SK-N-SH (cell line): Measurements from ENCODE around the gene CCS. TPM values are rescaled to one million over a fixed set of nuclear protein-coding genes. Genes with fewer than 3 reads are reported as not detected.

Source experiments
- CTCF ChIA-PET: fragments of 300-600, 350-600 bp; formaldehyde crosslinking; extraction: SDS; loops from one replicate; lab custom pipeline; 2021; lab: Yijun Ruan, JAX
- POLR2A ChIA-PET: fragments of 350-600 bp; sonication (Branson Sonifier 250); formaldehyde crosslinking; extraction: SDS; loops from one replicate; lab custom pipeline; 2020; ENCODE audit warnings: antibody characterized with exemption, inconsistent platforms; lab: Yijun Ruan, JAX
- DNase-seq: peaks from one replicate; pipeline ENCODE4 v3.0.0; 2012
- H2AFZ ChIP-seq: fragments of 200-600 bp; sonication (generic); 2 replicates; pipeline ENCODE4 v1.8.1; 2016; ENCODE audit warnings: antibody characterized with exemption, mild to moderate bottlenecking, low read depth
- H3F3A ChIP-seq: fragments of 200-600 bp; sonication (generic); replicated peaks from 2 replicates; pipeline ENCODE3; 2016; ENCODE audit warnings: antibody characterized with exemption, mild to moderate bottlenecking; ENCODE audit not compliant: insufficient read depth
- H3K27ac ChIP-seq, 2 experiments: fragments of 200-500 bp in 1 of 2; fragments of 200-600 bp in 1 of 2; sonication (Bioruptor generic) in 1 of 2; sonication (generic), shearing (Covaris generic) in 1 of 2; 2 replicates each; pipeline versions ENCODE4 v1.5.1 to v1.6.1; 2014 to 2016; ENCODE audit warnings: low read depth in 2 of 2, inconsistent platforms in 1 of 2, low read length in 1 of 2, mild to moderate bottlenecking in 1 of 2, mixed read lengths in 1 of 2
- H3K27me3 ChIP-seq: fragments of 200-600 bp; sonication (generic), shearing (Covaris generic); 2 replicates; pipeline ENCODE4 v1.6.1; 2016; ENCODE audit warnings: mixed run types; ENCODE audit not compliant: insufficient read depth
- H3K36me3 ChIP-seq, 2 experiments: fragments of 200-500 bp in 1 of 2; fragments of 200-600 bp in 1 of 2; sonication (Bioruptor generic) in 1 of 2; sonication (generic) in 1 of 2; replicated peaks in 1 of 2; 2 replicates each; pipeline versions ENCODE3 to v1.5.1; 2014 to 2016; ENCODE audit warnings: low read length in 1 of 2, mild to moderate bottlenecking in 1 of 2; ENCODE audit not compliant: insufficient read depth in 2 of 2, control insufficient read depth in 1 of 2
- H3K4me1 ChIP-seq, 2 experiments: fragments of 200-500 bp in 1 of 2; fragments of 200-600 bp in 1 of 2; sonication (Bioruptor generic) in 1 of 2; sonication (generic), shearing (Covaris generic) in 1 of 2; 2 replicates each; pipeline versions ENCODE4 v1.5.1 to v1.6.1; 2014 to 2016; ENCODE audit warnings: low read depth in 1 of 2, low read length in 1 of 2, mixed run types in 1 of 2; ENCODE audit not compliant: insufficient read depth in 2 of 2, control insufficient read depth in 1 of 2
- H3K4me2 ChIP-seq: fragments of 200-600 bp; sonication (generic), shearing (Covaris generic); 2 replicates; pipeline ENCODE4 v1.6.1; 2017; ENCODE audit warnings: mixed run types
- H3K4me3 ChIP-seq, 2 experiments: fragments of 200-500 bp in 1 of 2; fragments of 200-600 bp in 1 of 2; sonication (Bioruptor generic) in 1 of 2; sonication (generic), shearing (Covaris generic) in 1 of 2; 2 replicates each; pipeline versions ENCODE4 v1.5.1 to v1.8.1; 2014 to 2016; ENCODE audit warnings: low read depth in 2 of 2, inconsistent platforms in 1 of 2, low read length in 1 of 2, mild to moderate bottlenecking in 1 of 2, mixed read lengths in 1 of 2, moderate library complexity in 1 of 2
- H3K79me2 ChIP-seq: fragments of 200-600 bp; sonication (generic); 2 replicates; pipeline ENCODE4 v1.8.1; 2017; ENCODE audit warnings: mild to moderate bottlenecking; ENCODE audit not compliant: insufficient read depth
- H3K9ac ChIP-seq: fragments of 200-600 bp; sonication (generic); 2 replicates; pipeline ENCODE4 v1.6.1; 2017; ENCODE audit warnings: mixed run types
- H3K9me2 ChIP-seq: fragments of 200-600 bp; sonication (generic); 2 replicates; pipeline ENCODE4 v1.6.1; 2017; ENCODE audit warnings: mixed run types
- H3K9me3 ChIP-seq: fragments of 200-600 bp; sonication (generic); 2 replicates; pipeline ENCODE4 v1.6.1; 2017; ENCODE audit warnings: mixed run types, mild to moderate bottlenecking, moderate library complexity
- H4K20me1 ChIP-seq: fragments of 200-600 bp; sonication (generic); 2 replicates; pipeline ENCODE4 v1.6.1; 2017; ENCODE audit warnings: mild to moderate bottlenecking, mixed run types; ENCODE audit not compliant: insufficient read depth
- CHD2 ChIP-seq: fragments of 150-350 bp; IDR thresholded peaks from 2 replicates; pipeline ENCODE4 v1.6.1; 2018; ENCODE audit warnings: low read length; ENCODE audit not compliant: partially characterized antibody
- CTCF ChIP-seq: fragments of 200-600 bp; sonication (generic); IDR thresholded peaks from 2 replicates; pipeline ENCODE4 v1.6.1; 2017; ENCODE audit warnings: antibody characterized with exemption, mild to moderate bottlenecking, moderate library complexity
- EP300 ChIP-seq, 2 experiments: IDR thresholded peaks; 2 replicates each; pipeline versions ENCODE4 v1.4.0 to v1.6.1; 2012; ENCODE audit warnings: borderline replicate concordance in 1 of 2, low read depth in 1 of 2, low read length in 1 of 2
- FOSL2 ChIP-seq: IDR thresholded peaks from 2 replicates; pipeline ENCODE4 v1.4.0; 2012; ENCODE audit warnings: low read depth, mild to moderate bottlenecking, moderate library complexity, borderline replicate concordance
- FOXJ3 ChIP-seq: sonication (generic); formaldehyde crosslinking; IDR thresholded peaks from 2 replicates; pipeline ENCODE4 v1.5.1; 2020; ENCODE audit warnings: mild to moderate bottlenecking, missing genetic modification reagents
- IRF3 ChIP-seq: fragments of 150-350 bp; IDR thresholded peaks from 2 replicates; pipeline ENCODE4 v1.6.1; 2016; ENCODE audit warnings: mild to moderate bottlenecking, low read depth, low read length
- JUND ChIP-seq: IDR thresholded peaks from 2 replicates; pipeline ENCODE4 v1.4.0; 2012
- MEF2A ChIP-seq: IDR thresholded peaks from 2 replicates; pipeline ENCODE4 v1.4.0; 2012; ENCODE audit warnings: low read depth, borderline replicate concordance
- NFIC ChIP-seq: IDR thresholded peaks from 2 replicates; pipeline ENCODE4 v1.4.0; 2012; ENCODE audit warnings: borderline replicate concordance
- PBX3 ChIP-seq: IDR thresholded peaks from 2 replicates; pipeline ENCODE4; 2012
- POLR2AphosphoS5 ChIP-seq: IDR thresholded peaks from 2 replicates; pipeline ENCODE4 v1.6.1; 2012; ENCODE audit warnings: low read depth, low read length
- RAD21 ChIP-seq: IDR thresholded peaks from 2 replicates; pipeline ENCODE4 v1.6.1; 2012; ENCODE audit warnings: mild to moderate bottlenecking, low read length
- TAF1 ChIP-seq: IDR thresholded peaks from 2 replicates; pipeline ENCODE4 v1.6.1; 2012; ENCODE audit warnings: low read depth, mild to moderate bottlenecking, low read length, moderate library complexity, borderline replicate concordance
- YY1 ChIP-seq: IDR thresholded peaks from 2 replicates; pipeline ENCODE4 v1.4.0; 2012; ENCODE audit warnings: low read depth, mild to moderate bottlenecking
- ZBTB33 ChIP-seq: IDR thresholded peaks from 2 replicates; pipeline ENCODE4 v1.4.0; 2012; ENCODE audit warnings: low read depth, borderline replicate concordance
- WGBS: methylation state at CpG from one replicate; pipeline ENCODE4 v1.1.6; 2017; ENCODE audit warnings: low lambda C conversion rate; 5-methylcytosine and 5-hydroxymethylcytosine counted together
- polyA plus RNA-seq, 3 experiments: library from polyadenylated mRNA; depleted of rRNA; stranded (reverse); fragments of >200 nt; gene quantifications; 2 replicates each; pipeline ENCODE4 v1.2.3, GENCODE V29; 2012

The CCS gene
- polyA plus RNA-seq, 1 of the 3 experiments (the other 2 are of a cell fraction): 56.1 TPM

GRCh38 chr11:66555416-66555815 lies 37.6 kb upstream of the CCS start:
- Histone ChIP-seq H3K9ac (no peak overlapping the region), H3K9me3 (no peaks in the 10 kb centered on the region), H3K4me3 (no peak overlapping the region), H3F3A (no peaks in the 10 kb centered on the region), H3K36me3 (no peaks in the 10 kb centered on the region), H4K20me1 (no peaks in the 10 kb centered on the region), H2AFZ (no peak overlapping the region), H3K4me2 (no peak overlapping the region), H3K79me2 (no peaks in the 10 kb centered on the region), H3K9me2 (no peaks in the 10 kb centered on the region), H3K27ac (no peak overlapping the region), H3K27me3 (no peaks in the 10 kb centered on the region)
- WGBS: 24% methylated on average over 3 of the region's 3 CpGs
- DNase-seq: no peak
- ChIA-PET CTCF (interaction anchor here (0.7 to 1.9 kb wide), 2 partner anchors 10 to 97 kb away, joined by 3 to 5 read pairs; partner anchors contain the start of gene ZDHHC24), POLR2A (no interaction called here)
- TF ChIP-seq CHD2 (no peak), POLR2AphosphoS5 (no peak), ZBTB33 (no peak), EP300 (IDR thresholded peaks at IDR 0.05; ENCODE audit: borderline replicate concordance in 1 of 2, low read depth in 1 of 2, low read length in 1 of 2) (no peak), FOSL2 (no peak), RAD21 (no peak)
- TF ChIP-seq, all 33 proteins: peak for 0
- no peaks in the 10 kb centered on the region; a peak in 1 of 4 replicates for H3K4me1 ChIP-seq

GRCh38 chr11:66556086-66556485 lies 36.9 kb upstream of the CCS start:
- Histone ChIP-seq H3K9me3 (no peaks in the 10 kb centered on the region), H3K9ac (no peak overlapping the region), H3K9me2 (no peaks in the 10 kb centered on the region), H3K4me1 (no peaks in the 10 kb centered on the region; a peak in 1 of 4 replicates), H2AFZ (no peak overlapping the region), H3K4me2 (no peak overlapping the region), H3K27me3 (no peaks in the 10 kb centered on the region), H3F3A (no peaks in the 10 kb centered on the region), H3K4me3 (no peak overlapping the region), H3K36me3 (no peaks in the 10 kb centered on the region), H4K20me1 (no peaks in the 10 kb centered on the region), H3K27ac (no peak overlapping the region), H3K79me2 (no peaks in the 10 kb centered on the region)
- TF ChIP-seq EP300 (IDR thresholded peaks at IDR 0.05; ENCODE audit: borderline replicate concordance in 1 of 2, low read depth in 1 of 2, low read length in 1 of 2) (no peak), TAF1 (no peak), IRF3 (no peak), YY1 (no peak), CTCF (no peak), RAD21 (no peak), POLR2AphosphoS5 (no peak), FOSL2 (no peak), NFIC (no peak), PBX3 (no peak), FOXJ3 (CRISPR knock-in tag) (no peak), ZBTB33 (no peak), CHD2 (no peak), JUND (no peak), MEF2A (no peak)
- CTCF ChIA-PET: interaction anchor here (0.7 to 1.9 kb wide), 2 partner anchors 10 to 96 kb away, joined by 3 to 5 read pairs; partner anchors contain the start of gene ZDHHC24
- 91% methylated on average over 3 of the region's 7 CpGs for WGBS
- no peak for DNase-seq
- POLR2A ChIA-PET: no interaction called here
